Right lobe of liver (tissue), 4 donors: ENCODE data around the gene RRP8.
A peak's percentile ranks its signal among the peaks of the same experiment; 100 is the strongest.

Experiments used
- CTCF ChIP-seq, 4 donors: fragments of 200-600 bp in 3 of 4; fragments of 450-650 bp in 1 of 4; IDR thresholded peaks; one replicate each; pipeline versions ENCODE4 v1.5.1 to v1.8.0; 2016 to 2022; ENCODE audit warnings: antibody characterized with exemption in 4 of 4, mild to moderate bottlenecking in 2 of 4
- POLR2A ChIP-seq: fragments of 450-650 bp; IDR thresholded peaks from one replicate; pipeline ENCODE4 v1.6.1; 2017; ENCODE audit warnings: antibody characterized with exemption, mild to moderate bottlenecking
- donor health status: DM: no; HTN: no; CAD: no.
- donor health status: DM: no; HTN: no; CAD: no.
- donor health status: DM: no; HTN: yes; CAD: no.

GRCh38 chr11:6607190-6607795 lies 3.9 kb upstream of the RRP8 start:
- no peak for TF ChIP-seq CTCF (IDR thresholded peaks at IDR 0.05)
- peak; percentile 49 for TF ChIP-seq POLR2A
